HG03432 (cell line): ENCODE results near the gene CBLC.
"Not testable (repeated sequence)": the region's sequence is repeated elsewhere in the genome, so short reads cannot be mapped to it uniquely, and the experiment has no call there.

Experiments used
- ATAC-seq: cut with Tn5 transposase; IDR thresholded peaks from one replicate; pipeline ENCODE4 v1.9.1; 2021; ENCODE audit warnings: mild to moderate bottlenecking, moderate library complexity; ENCODE audit not compliant: unreplicated experiment

The CBLC gene

GRCh38 chr19:44817725-44818465, 40.2 kb downstream of the CBLC start:
- ATAC-seq = no peak

- no peak for ATAC-seq
Measured at GRCh38 chr19:44818466-44819031, 40.9 kb downstream of the CBLC start.

- no peak for ATAC-seq
Measured at GRCh38 chr19:44819246-44819832, 41.6 kb downstream of the CBLC start.

- ATAC-seq = no peak
Measured at GRCh38 chr19:44820648-44821609, 43.2 kb downstream of the CBLC start.

GRCh38 chr19:44822177-44822576, 44.5 kb downstream of the CBLC start:
- no peak for ATAC-seq

GRCh38 chr19:44822670-44823372, 45.1 kb downstream of the CBLC start:
- no peak for ATAC-seq

GRCh38 chr19:44823373-44823698, 45.6 kb downstream of the CBLC start:
- ATAC-seq = no peak

GRCh38 chr19:44824761-44825160, 47.1 kb downstream of the CBLC start:
- no peak for ATAC-seq

GRCh38 chr19:44832875-44833274, 55.2 kb downstream of the CBLC start:
- not testable (repeated sequence) for ATAC-seq

GRCh38 chr19:44834399-44834798, 56.7 kb downstream of the CBLC start:
- ATAC-seq = not testable (repeated sequence)

GRCh38 chr19:44839276-44839675, 61.6 kb downstream of the CBLC start:
- no peak for ATAC-seq

GRCh38 chr19:44840811-44841210, 63.1 kb downstream of the CBLC start:
- ATAC-seq = no peak

- ATAC-seq = no peak
Measured at GRCh38 chr19:44841231-44841630, 63.5 kb downstream of the CBLC start.

GRCh38 chr19:44845286-44845611, 67.6 kb downstream of the CBLC start:
- ATAC-seq = no peak

GRCh38 chr19:44845612-44846454, 68.1 kb downstream of the CBLC start, which contains the start of gene NECTIN2:
Gene NECTIN2 (plus strand): TSS chr19:44846297. CDS start chr19:44846526, 229 bp downstream.
- no peak for ATAC-seq

- ATAC-seq = no peak
Measured at GRCh38 chr19:44846455-44847143, 68.9 kb downstream of the CBLC start.

GRCh38 chr19:44847144-44848035, 69.7 kb downstream of the CBLC start:
- ATAC-seq = no peak
